GM12801 (cell line): ENCODE results near the gene TMC7.

Source experiments
- CTCF ChIP-seq: IDR thresholded peaks from one replicate; pipeline ENCODE4 v1.5.1; 2011; ENCODE audit warnings: control low read depth; ENCODE audit not compliant: insufficient read length; ENCODE audit errors: extremely low read depth

Gene TMC7

DNA sequence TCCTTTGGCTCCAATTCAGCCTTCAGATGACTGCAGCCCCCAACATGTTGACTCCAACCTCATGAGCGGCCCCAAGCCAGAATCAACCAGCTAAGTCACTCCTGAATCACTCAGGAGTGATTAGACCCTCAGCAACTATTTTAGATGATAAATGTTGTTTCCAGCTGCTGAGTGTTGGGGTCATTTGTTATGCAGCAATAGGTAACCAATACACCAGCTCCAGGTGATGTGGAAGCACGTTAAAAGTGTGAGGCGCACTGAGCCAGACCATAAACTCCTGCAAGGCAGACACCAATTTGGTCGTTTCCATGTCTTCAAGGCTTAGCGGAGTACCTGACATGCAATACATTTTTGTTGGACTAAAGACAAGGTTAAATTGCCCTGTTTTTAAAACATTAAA lies 101.1 kb downstream of the TMC7 start:
- no peak for TF ChIP-seq CTCF

DNA sequence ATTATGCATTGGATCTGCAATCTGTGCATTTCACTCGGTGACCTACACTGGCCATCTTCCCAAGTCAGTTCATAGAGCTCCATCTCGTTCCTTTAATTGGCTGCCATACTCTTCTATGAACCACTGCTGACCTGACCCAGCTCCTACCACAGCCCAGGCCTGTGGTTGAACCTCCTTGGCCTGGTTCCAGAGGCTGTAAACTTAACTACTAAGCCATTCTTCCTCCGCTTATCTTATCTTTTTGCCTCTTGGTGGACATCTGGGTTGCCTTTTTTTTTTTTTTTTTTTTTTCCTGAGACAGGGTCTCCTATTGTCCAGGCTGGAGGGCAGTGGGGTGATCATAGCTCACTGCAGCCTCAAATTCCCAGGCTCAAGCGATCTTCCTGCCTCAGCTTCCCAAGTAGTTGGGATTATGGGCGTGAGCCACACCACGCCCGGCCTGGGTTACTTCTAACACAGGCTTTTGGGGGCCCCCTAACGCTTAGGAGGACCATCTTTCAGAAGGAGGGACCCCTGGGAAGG lies 102.0 kb downstream of the TMC7 start:
- no peak for TF ChIP-seq CTCF

DNA sequence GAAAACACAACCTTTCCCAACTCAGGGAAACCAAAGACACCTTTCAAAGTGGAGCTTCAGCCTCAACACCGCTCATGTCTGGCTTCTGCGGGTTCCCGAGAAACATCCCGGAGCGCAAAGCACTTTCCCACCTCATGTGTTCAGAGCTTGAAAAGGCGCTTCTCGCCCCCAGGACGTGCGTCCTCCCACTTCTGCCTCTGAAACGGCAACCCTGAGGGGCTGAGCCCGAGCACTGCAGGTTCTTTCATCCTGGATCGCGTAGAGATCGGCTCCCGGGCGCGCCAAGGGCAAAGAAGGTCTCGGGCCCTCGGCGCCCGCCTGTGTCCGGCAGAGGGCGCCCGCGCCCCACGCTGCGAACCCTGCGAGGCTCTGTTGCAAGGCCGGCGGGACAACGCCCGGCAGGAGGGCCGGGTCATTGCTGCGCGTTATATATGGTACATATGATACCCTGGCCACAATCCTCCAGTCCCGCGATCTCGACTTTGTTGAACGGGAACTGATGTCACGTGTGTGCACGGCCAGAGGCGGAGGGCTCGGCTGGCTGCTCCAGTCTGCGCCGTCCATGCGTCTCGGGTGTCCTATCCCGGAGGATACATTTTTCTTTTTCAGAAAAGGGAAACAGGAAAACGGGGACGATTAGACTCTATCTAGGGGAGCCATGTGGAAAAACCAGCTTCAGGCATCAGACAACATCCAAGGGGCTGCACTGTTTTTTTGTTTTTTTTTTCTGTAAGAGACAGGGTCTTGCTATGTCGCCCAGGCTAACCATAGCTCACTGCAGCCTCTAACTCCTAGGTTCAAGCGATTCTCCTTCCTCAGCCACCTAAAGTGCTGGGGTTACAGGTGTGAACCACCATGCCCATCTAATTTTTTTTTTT lies 102.8 kb downstream of the TMC7 start:
- no peak for TF ChIP-seq CTCF

DNA sequence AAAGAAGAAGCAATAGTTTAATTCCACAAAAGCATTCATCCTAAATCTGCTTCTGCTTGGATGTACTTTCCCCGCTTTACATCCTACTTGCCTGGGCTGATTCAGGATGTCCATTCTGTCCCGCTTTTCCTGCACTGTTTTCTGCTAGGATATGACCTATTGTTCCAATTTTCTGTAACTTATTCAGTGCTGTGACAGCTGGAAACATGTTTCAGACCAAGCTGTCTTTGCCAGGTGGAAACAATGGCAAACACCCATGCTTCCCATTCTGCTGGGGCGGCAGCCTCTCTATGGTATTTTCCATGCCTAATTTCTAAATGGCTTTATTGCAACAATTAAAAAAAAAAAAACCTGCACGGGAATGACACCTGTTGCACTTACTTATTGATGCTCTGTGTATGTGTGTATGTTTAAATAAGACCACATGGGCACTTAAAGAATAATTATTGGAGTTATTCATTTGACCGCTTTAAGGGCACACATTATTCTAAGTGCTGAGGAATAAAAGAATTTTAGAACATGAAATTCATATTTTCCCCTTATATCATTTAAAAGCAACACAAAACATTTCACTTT lies 104.7 kb downstream of the TMC7 start:
- TF ChIP-seq CTCF, result no peak

DNA sequence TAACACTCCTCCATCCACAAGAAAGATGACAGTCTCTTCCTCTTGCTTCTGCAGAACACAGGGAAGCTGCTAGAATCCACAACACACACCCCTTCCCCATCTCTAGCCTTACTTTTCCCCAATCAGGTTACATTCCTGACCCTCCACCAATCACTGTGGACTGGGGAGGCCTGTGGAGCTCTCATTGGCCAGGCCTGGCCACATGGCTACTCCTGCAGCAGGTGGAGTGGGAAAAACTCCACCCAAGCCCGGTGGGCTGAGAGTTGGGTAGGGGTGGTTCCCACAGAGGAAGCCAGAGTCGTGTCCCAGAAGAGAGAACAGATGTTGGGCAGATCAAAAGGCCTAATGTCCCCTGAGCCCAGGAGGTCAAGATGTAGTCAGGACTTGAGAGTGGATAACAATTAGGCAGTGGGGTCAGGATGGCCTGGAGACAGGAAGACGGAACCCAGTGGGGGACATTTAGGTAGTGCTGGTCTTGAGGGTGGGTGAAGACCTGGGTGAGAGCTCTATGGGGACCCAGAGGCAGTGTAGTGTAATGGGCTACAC lies 105.7 kb downstream of the TMC7 start:
- TF ChIP-seq CTCF, result no peak

DNA sequence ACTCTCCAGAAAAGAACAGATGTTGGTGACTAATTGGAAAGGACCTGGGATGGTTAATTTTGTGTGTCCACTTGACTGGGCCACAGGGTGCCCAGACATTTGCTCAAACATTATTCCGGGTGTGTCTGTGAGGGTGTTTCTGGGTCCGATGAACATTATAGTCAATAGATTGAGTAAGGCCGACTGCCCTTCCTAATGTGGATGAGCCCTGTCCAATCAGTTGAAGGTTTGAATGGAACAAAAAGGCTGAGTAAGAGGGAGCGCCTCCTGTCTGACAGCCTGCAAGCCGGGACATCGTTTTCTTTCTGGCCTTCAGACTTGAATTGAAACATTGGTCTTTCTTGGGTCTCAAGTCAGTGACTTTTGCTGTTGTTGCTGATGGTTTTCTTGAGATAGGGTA lies 107.2 kb downstream of the TMC7 start:
- TF ChIP-seq CTCF, result no peak

DNA sequence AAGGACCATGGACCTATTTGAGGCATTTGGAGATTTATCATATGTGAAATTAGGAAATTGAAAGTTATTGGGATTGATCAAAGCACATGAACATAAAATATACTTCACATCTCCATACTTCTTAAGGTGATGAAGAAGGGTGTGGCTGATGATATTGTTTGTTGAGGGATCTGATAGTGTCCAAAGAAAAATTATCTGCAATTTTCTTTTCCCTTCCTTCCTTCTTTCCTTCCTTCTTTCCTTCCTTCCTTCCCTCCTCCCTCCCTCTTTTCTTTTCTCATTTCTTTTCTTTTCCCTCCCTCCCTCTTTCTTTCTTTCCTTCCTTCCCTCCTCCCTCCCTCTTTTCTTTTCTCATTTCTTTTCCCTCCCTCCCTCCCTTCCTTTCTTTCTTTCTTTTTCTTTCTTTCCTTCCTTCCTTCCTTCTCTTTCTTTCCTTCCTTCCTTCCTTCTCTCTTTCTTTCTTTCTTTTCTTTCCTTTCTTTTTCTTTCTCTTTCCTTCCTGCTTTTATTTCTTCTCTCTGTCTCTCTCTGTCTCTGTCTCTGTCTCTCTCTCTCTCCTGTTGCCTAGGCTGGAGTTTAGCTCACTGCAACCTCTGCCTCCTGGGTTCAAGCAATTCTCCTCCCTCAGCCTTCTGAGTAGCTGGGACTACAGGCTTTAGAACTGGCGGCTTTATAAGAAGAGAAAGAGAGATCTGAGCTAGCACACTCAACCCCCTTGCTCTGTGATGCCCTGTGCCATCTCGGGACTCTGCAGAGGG lies 109.1 kb downstream of the TMC7 start:
- TF ChIP-seq CTCF, result no peak
